ENCODE measurements around the gene TRIM2. TPM values are rescaled to one million over a fixed set of nuclear protein-coding genes. Genes with fewer than 3 reads are reported as not detected.

Gene TRIM2
- total RNA-seq, 3 donors from 2014 or later: 26.7 to 109 (median 52.4) TPM

GRCh38 chr4:153384160-153384559 lies 179.9 kb downstream of the TRIM2 start:
- Histone ChIP-seq H3K9me3 (no peaks in the 10 kb centered on the region), H3K4me1 (no peaks in the 10 kb centered on the region), H3K4me3 (no peak overlapping the region), H3K27me3 (no peaks in the 10 kb centered on the region), H3K36me3 (no peaks in the 10 kb centered on the region), H3K27ac (no peak overlapping the region)
- intact Hi-C loops (cut with DNase I; ENCODE audit: low total_unique reads): no loop called here
- no peak for DNase-seq (ENCODE audit: low spot score in 2 of 2)
- TF ChIP-seq POLR2A (IDR thresholded peaks at IDR 0.05): no peak
- TF ChIP-seq CTCF (IDR thresholded peaks at IDR 0.05): no peak
- TF ChIP-seq POLR2AphosphoS5 (IDR thresholded peaks at IDR 0.05): no peak

GRCh38 chr4:153385784-153386183 lies 181.5 kb downstream of the TRIM2 start:
- TF ChIP-seq CTCF (IDR thresholded peaks at IDR 0.05) (no peak), POLR2AphosphoS5 (IDR thresholded peaks at IDR 0.05) (no peak), POLR2A (IDR thresholded peaks at IDR 0.05) (no peak)
- no peaks in the 10 kb centered on the region for H3K9me3 ChIP-seq
- intact Hi-C loops (cut with DNase I; ENCODE audit: low total_unique reads): no loop called here
- no peak overlapping the region for H3K4me3 ChIP-seq
- H3K27ac ChIP-seq: no peak overlapping the region
- no peak for DNase-seq (ENCODE audit: low spot score in 2 of 2)
- no peaks in the 10 kb centered on the region for H3K27me3 ChIP-seq
- H3K36me3 ChIP-seq: no peaks in the 10 kb centered on the region
- no peaks in the 10 kb centered on the region for H3K4me1 ChIP-seq

- H3K4me3 ChIP-seq: no peak overlapping the region
- no peaks in the 10 kb centered on the region for H3K4me1 ChIP-seq
- no peaks in the 10 kb centered on the region for H3K9me3 ChIP-seq
- DNase-seq (ENCODE audit: low spot score in 2 of 2): no peak
- intact Hi-C loops (cut with DNase I; ENCODE audit: low total_unique reads): no loop called here
- H3K27me3 ChIP-seq: no peaks in the 10 kb centered on the region
- H3K36me3 ChIP-seq: no peaks in the 10 kb centered on the region
- no peak overlapping the region for H3K27ac ChIP-seq
- TF ChIP-seq CTCF (IDR thresholded peaks at IDR 0.05) (no peak), POLR2A (IDR thresholded peaks at IDR 0.05) (no peak), POLR2AphosphoS5 (IDR thresholded peaks at IDR 0.05) (no peak)
These were observed 183.7 kb downstream of the TRIM2 start for GRCh38 chr4:153387981-153388380.

Other genes with a start within 250 kb of the TRIM2 start
- under 1 TPM in 1 of 3 donors, not detected in 2; 0.64 TPM for gene MND1, start 140.2 kb downstream of the TRIM2 start, total RNA-seq